GM18909 (cell line): Measurements from ENCODE around the gene BAG5.
A peak's percentile ranks its signal among the peaks of the same experiment; 100 is the strongest.
"Not testable (repeated sequence)": the region's sequence is repeated elsewhere in the genome, so short reads cannot be mapped to it uniquely, and the experiment has no call there.

ENCODE experiments used
- ATAC-seq: cut with Tn5 transposase; IDR thresholded peaks from one replicate; pipeline ENCODE4 v1.9.1; 2021; ENCODE audit warnings: mild to moderate bottlenecking; ENCODE audit not compliant: unreplicated experiment, poor library complexity

BAG5 gene

GRCh38 chr14:103525430-103526246 lies 36.8 kb downstream of the BAG5 start:
- not testable (repeated sequence) for ATAC-seq

- ATAC-seq: no peak
Measured at GRCh38 chr14:103524002-103524935, 38.2 kb downstream of the BAG5 start.

DNA sequence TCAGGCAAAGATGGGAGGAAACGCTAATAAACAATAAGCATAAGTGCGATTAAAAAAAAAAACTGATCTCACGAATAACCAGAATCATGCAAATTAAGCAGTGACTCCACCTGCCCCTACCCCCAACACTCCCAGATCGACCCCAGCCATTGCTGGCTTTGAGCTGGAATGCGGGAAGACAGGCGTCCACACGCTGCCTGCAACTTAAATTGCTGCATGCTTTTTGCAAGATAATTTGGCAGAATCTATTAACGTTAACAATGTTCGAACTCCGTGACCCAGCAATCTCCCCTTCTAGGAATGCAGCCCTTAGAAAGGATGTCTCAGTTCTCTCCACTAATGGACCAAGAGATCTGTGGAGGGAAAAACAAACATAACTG lies 38.9 kb downstream of the BAG5 start:
- ATAC-seq: no peak

- ATAC-seq: no peak
Measured at GRCh38 chr14:103522649-103523574, 39.5 kb downstream of the BAG5 start, which contains the start of gene CKB. Gene CKB (minus strand): TSS chr14:103522830. CDS start chr14:103522493, 337 bp downstream.

- ATAC-seq: no peak
Measured at GRCh38 chr14:103521951-103522563, 40.4 kb downstream of the BAG5 start.

GRCh38 chr14:103521438-103521950 lies 41.0 kb downstream of the BAG5 start:
- peak; percentile 5 for ATAC-seq

DNA sequence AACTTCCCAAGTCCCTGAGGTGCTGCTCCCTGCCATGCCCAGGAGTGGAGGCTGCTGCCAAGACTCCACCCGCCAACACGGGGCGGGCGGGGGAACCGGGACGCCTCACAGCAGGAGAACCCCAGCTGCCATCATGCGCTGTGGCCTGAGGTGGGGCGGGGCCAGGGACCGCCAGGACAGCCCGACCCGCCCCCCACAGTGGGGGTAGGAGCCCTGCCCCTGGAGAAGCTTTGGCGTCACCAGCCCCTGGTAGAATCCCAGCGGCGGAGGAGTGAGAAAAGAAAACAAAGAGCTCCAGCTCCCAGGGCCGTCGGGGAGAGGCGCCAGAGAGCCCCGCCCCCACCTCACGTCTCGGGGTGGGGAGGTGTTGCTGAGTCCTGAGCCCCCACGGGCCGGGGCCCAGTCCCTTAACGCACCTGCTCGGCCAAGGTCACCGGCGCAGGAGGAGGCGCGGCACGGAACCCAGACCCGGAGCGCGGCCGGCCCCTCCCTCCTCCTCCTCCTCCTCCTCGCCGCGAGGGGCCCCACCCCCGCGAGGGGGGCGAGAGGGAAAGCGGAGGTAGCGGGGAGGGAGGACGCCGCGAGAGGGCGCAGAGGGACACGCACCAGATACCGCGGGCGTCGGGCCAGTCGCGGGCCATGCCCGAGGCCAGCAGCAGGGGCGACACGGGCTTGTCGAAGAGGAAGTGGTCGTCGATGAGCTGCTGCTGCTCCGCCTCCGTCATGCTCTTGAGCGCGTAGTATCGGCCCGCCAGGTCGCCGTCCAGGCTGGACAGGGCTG lies 41.6 kb downstream of the BAG5 start:
- peak; percentile 38 for ATAC-seq

DNA sequence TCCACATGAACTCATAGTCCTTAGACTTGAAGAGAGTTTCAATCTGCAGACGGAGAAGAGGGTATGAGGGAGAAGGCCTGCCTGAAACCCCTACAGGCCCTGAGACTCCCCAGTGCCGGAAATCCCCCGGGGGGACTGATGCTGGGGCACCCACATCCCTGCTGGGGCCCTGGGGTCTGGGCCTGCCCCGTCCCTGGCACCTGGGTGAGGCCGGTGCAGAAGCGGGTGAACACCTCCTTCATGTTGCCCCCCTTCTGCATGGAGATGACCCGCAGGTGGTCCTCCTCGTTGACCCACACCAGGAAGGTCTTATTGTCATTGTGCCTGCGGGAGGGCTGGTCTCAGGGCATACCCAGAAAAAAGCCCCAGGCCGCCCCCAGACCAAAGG lies 42.2 kb downstream of the BAG5 start:
- ATAC-seq: no peak

DNA sequence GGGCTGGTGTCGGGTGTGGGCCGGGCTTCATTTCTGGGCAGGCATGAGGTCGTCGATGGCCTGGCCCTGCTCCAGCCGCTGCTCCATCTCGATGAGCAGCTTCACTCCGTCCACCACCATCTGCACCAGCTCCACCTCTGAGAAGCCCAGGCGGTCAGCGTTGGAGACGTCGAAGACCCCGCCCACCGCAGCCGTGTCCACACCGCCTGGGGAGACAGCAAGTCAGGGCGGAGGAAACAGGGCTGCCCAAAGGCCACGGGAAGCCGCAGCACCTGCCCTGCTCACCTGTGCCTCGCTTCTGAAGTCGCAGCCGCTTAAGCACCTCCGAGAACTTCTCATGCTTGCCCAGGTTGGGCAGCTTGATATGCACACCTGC lies 42.6 kb downstream of the BAG5 start:
- ATAC-seq: no peak

DNA sequence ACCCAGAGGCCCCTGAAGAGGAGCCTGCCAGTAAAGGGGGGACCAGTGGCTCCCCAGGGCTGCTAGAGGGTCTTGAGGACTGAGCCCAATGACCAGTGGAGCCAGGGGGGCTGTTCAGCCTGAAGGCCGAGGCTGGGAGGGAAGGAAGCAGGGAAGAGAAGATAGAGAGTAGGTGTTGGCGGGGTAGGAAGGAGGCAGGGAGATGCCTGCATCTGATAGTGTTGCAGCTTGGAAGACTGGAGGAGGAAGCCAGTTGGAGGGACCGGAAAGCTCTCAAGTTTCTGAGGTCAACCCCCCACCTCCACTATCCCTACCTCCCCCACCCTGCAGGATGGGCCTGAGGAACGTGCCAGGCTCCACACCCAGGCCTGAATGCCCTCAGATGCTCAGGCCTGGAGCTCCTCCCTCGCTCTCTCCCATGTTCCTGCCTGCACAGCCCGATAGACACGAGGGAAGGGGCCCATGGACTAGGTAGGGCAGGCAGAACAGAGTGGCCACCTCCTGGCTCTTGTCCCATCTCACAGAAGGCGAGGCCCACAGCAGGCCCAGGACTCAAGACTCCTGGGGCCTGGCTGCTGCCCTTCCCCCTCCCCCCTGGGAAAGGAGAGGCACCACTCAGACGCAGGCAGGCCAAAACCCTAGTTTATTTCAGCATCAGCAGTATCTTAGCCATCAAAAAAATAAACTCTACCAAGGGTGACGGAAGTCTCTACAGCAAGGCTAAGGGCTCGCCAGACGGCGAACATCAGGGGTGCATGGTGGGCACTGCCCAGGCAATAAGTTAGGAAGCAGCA lies 43.2 kb downstream of the BAG5 start:
- ATAC-seq: no peak

- no peak for ATAC-seq
Measured at GRCh38 chr14:103518422-103519042, 43.9 kb downstream of the BAG5 start.

DNA sequence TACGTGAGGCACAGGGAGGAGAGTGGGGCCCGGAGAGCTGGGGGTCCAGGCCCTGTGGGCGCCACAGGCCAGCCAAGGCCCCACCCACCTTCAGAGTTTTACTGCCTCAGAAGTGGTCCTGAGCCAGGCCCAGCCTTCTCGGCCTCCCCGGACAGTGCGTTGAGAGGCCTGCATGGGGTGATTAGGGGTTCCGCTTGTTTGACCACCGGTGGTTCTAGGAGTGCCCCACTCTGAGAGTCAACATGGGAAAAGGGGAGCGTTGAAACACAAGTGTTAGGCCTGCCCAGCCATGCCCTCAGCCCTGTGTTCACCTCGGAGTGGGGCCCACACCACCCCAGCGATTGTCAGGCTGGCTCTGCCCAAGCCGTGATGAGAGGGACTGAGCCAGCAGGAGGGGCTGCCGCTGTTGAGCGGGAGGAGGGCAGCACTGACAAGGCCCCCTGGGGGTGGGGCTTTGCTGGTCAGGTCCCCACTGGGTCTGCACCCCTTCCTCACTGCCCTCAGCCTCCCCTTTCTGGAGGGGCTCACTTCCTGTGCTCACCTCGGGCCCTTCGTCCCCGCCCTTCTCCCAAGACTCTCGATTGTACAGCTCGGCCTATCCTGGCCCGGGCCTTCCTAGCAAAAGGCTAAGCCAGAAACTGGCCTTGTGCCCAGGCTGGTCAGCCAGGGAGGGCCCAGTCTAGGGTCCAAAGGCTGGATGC lies 44.6 kb downstream of the BAG5 start:
- no peak for ATAC-seq

DNA sequence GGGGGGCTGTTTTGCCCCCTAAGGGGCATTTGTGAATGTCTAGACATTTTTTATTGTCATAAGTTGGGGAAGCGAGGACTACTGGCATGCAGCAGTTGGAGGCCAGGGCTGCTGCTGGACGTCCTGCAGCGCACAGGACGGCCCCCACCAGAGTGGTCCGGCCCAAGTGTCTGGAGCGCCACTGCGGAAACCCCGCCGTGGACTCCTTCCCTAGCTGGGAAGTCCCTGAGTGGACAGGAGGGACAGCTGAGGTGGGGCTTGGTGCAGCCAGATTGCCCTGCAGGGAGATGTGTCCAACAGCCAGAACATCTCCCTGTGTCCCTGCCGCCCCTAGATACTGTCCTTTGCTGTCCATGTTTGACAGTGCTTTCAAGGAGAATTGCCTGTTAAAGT lies 45.3 kb downstream of the BAG5 start:
- ATAC-seq: no peak

- ATAC-seq: no peak
Measured at GRCh38 chr14:103516426-103517173, 45.9 kb downstream of the BAG5 start.

GRCh38 chr14:103514596-103515421 lies 47.6 kb downstream of the BAG5 start:
- ATAC-seq: no peak
